ENCODE results near the gene EXOC6.

The EXOC6 gene

GRCh38 chr10:93027508-93027907 is 179.2 kb downstream of the EXOC6 start:
- DNase-seq (ENCODE audit: low spot score), result no peak

- no peak for DNase-seq (ENCODE audit: low spot score)
Observed at GRCh38 chr10:93028883-93029282, 180.6 kb downstream of the EXOC6 start.

- DNase-seq (ENCODE audit: low spot score), result no peak
Observed at GRCh38 chr10:93030409-93030808, 182.1 kb downstream of the EXOC6 start.

- DNase-seq (ENCODE audit: low spot score), result no peak
Observed at GRCh38 chr10:93032105-93032808, 183.9 kb downstream of the EXOC6 start.

- no peak for DNase-seq (ENCODE audit: low spot score)
Observed at GRCh38 chr10:93032809-93033137, 184.5 kb downstream of the EXOC6 start.

- DNase-seq (ENCODE audit: low spot score), result no peak
Observed at GRCh38 chr10:93034426-93034825, 186.1 kb downstream of the EXOC6 start.

GRCh38 chr10:93039110-93039509 is 190.8 kb downstream of the EXOC6 start:
- DNase-seq (ENCODE audit: low spot score), result no peak

GRCh38 chr10:93039721-93040120 is 191.4 kb downstream of the EXOC6 start:
- DNase-seq (ENCODE audit: low spot score), result no peak

- DNase-seq (ENCODE audit: low spot score), result no peak
Observed at GRCh38 chr10:93054486-93054885, 206.2 kb downstream of the EXOC6 start.

- DNase-seq (ENCODE audit: low spot score), result no peak
Observed at GRCh38 chr10:93058139-93058538, 209.8 kb downstream of the EXOC6 start.

GRCh38 chr10:93059975-93060886 is 211.9 kb downstream of the EXOC6 start, which contains the start of gene CYP26C1:
Gene CYP26C1, plus strand, starts transcription at chr10:93060798. Its CDS starts 466 bp downstream, at chr10:93061264.
- no peak for DNase-seq (ENCODE audit: low spot score)

GRCh38 chr10:93060887-93061593 is 212.7 kb downstream of the EXOC6 start:
- DNase-seq (ENCODE audit: low spot score), result no peak

- no peak for DNase-seq (ENCODE audit: low spot score)
Observed at GRCh38 chr10:93061594-93062513, 213.5 kb downstream of the EXOC6 start.

GRCh38 chr10:93062514-93063143 is 214.3 kb downstream of the EXOC6 start:
- no peak for DNase-seq (ENCODE audit: low spot score)

- DNase-seq (ENCODE audit: low spot score), result peak; percentile 48
Observed at GRCh38 chr10:93063144-93063976, 215.0 kb downstream of the EXOC6 start.

GRCh38 chr10:93063977-93064660 is 215.8 kb downstream of the EXOC6 start:
- DNase-seq (ENCODE audit: low spot score), result peak; percentile 59

- DNase-seq (ENCODE audit: low spot score), result no peak
Observed at GRCh38 chr10:93064874-93065660, 216.7 kb downstream of the EXOC6 start.

- DNase-seq (ENCODE audit: low spot score), result peak; percentile 47
Observed at GRCh38 chr10:93065675-93066543, 217.6 kb downstream of the EXOC6 start.
